HCT116 (cell line): ENCODE measurements around the gene AP1G1. TPM values are rescaled to one million over a fixed set of nuclear protein-coding genes. Genes with fewer than 3 reads are reported as not detected.

Experiments used
- ATAC-seq: fragments of 200-7000 bp; cut with Tn5 transposase; 2 replicates; pipeline ENCODE4 v1.9.1; 2020; ENCODE audit warnings: mild to moderate bottlenecking, moderate library complexity
- BruUV-seq: library from RNA; stranded (reverse); fragments of 400-500 nt; replicated peaks from 2 replicates; lab custom pipeline; 2021; lab: Mats Ljungman, UMichigan
- CTCF ChIA-PET: fragments of 300-600 bp; sonication (Branson Sonifier 250); formaldehyde crosslinking; loops from one replicate; lab custom pipeline; 2021; ENCODE audit warnings: antibody characterized with exemption; lab: Charles Lee
- POLR2A ChIA-PET: fragments of 300-600, 350-600 bp; sonication (Branson Sonifier 250); formaldehyde crosslinking; loops from one replicate; lab custom pipeline; 2021; ENCODE audit warnings: antibody characterized with exemption; lab: Charles Lee
- RAD21 ChIA-PET, 2 experiments: fragments of 300-600 bp; sonication (Branson Sonifier 250); formaldehyde crosslinking; loops; one replicate each; lab custom pipeline; 2023; ENCODE audit warnings: low total read pairs in 2 of 2; ENCODE audit not compliant: uncharacterized antibody in 2 of 2, unreplicated experiment in 2 of 2, low non-redundant PET in 1 of 2; lab: Charles Lee
- DNase-seq: peaks from one replicate; pipeline ENCODE4 v3.0.0-alpha.2; 2010; ENCODE audit warnings: low read depth, low spot score
- H2AFZ ChIP-seq: fragments of 200-600 bp; shearing (Covaris generic), sonication (generic); 2 replicates; pipeline ENCODE4 v1.6.1; 2017; ENCODE audit warnings: low read depth, mixed run types, mixed read lengths, antibody characterized with exemption, low read length; ENCODE audit not compliant: poor library complexity, severe bottlenecking
- H3K27ac ChIP-seq: 2 replicates; pipeline ENCODE4 v1.5.1; 2012; ENCODE audit warnings: low read depth, low read length
- H3K27me3 ChIP-seq: fragments of 200-600 bp; sonication (generic); 2 replicates; pipeline ENCODE4 v1.6.1; 2016; ENCODE audit warnings: mixed run types, low read length, mixed read lengths; ENCODE audit not compliant: insufficient read depth
- H3K36me3 ChIP-seq, 2 experiments: fragments of 200-500 bp in 1 of 2; fragments of 200-600 bp in 1 of 2; sonication (Bioruptor generic) in 1 of 2; sonication (generic) in 1 of 2; 2 replicates each; pipeline versions ENCODE4 v1.5.1 to v1.6.1; 2014 to 2016; ENCODE audit warnings: low read length in 2 of 2, inconsistent platforms in 1 of 2, mixed read lengths in 1 of 2, mixed run types in 1 of 2; ENCODE audit not compliant: insufficient read depth in 2 of 2, control insufficient read depth in 1 of 2
- H3K4me1 ChIP-seq, 2 experiments: fragments of 200-600 bp in 1 of 2; sonication (generic) in 1 of 2; 2 replicates each; pipeline versions ENCODE4 v1.5.1 to v1.6.1; 2012 to 2017; ENCODE audit warnings: low read length in 2 of 2, inconsistent platforms in 1 of 2, mild to moderate bottlenecking in 1 of 2, mixed read lengths in 1 of 2, mixed run types in 1 of 2, moderate library complexity in 1 of 2; ENCODE audit not compliant: insufficient read depth in 2 of 2, control insufficient read depth in 1 of 2
- H3K4me2 ChIP-seq: fragments of 200-600 bp; sonication (generic); 2 replicates; pipeline ENCODE4 v1.6.1; 2017; ENCODE audit warnings: mixed run types, low read length, mixed read lengths
- H3K4me3 ChIP-seq, 2 experiments: fragments of 200-600 bp in 1 of 2; sonication (generic) in 1 of 2; replicated peaks in 1 of 2; 2 replicates each; pipeline ENCODE4 v1.5.1; 2011 to 2016; ENCODE audit warnings: low read length in 2 of 2, control low read depth in 1 of 2, low read depth in 1 of 2, mild to moderate bottlenecking in 1 of 2, mixed read lengths in 1 of 2, mixed run types in 1 of 2
- H3K79me2 ChIP-seq: fragments of 200-600 bp; sonication (generic); 2 replicates; pipeline ENCODE4 v1.6.1; 2017; ENCODE audit warnings: mild to moderate bottlenecking, mixed run types, low read length, moderate library complexity, mixed read lengths; ENCODE audit not compliant: insufficient read depth
- H3K9ac ChIP-seq: fragments of 200-600 bp; sonication (generic); 2 replicates; pipeline ENCODE4 v1.6.1; 2016; ENCODE audit warnings: low read length, mixed read lengths
- H3K9me2 ChIP-seq: fragments of 200-600 bp; sonication (generic), shearing (Covaris generic); 2 replicates; pipeline ENCODE4 v1.6.1; 2017; ENCODE audit warnings: mixed run types, mild to moderate bottlenecking, moderate library complexity; ENCODE audit not compliant: insufficient read depth
- H3K9me3 ChIP-seq, 2 experiments: fragments of 200-500 bp in 1 of 2; fragments of 200-600 bp in 1 of 2; sonication (Bioruptor generic) in 1 of 2; sonication (generic) in 1 of 2; 2 replicates each; pipeline ENCODE4 v1.6.1; 2014 to 2017; ENCODE audit warnings: low read length in 2 of 2, mixed read lengths in 2 of 2, inconsistent platforms in 1 of 2, low read depth in 1 of 2, mild to moderate bottlenecking in 1 of 2, mixed run types in 1 of 2, moderate library complexity in 1 of 2; ENCODE audit not compliant: control insufficient read depth in 1 of 2, insufficient read depth in 1 of 2
- H4K20me1 ChIP-seq: fragments of 200-600 bp; sonication (generic), shearing (Covaris generic); 2 replicates; pipeline ENCODE4 v1.6.1; 2017; ENCODE audit warnings: mixed run types, mild to moderate bottlenecking, moderate library complexity; ENCODE audit not compliant: insufficient read depth
- CTCF ChIP-seq, 3 experiments: fragments of 200-600 bp in 1 of 3; sonication (generic) in 1 of 3; IDR thresholded peaks in 2 of 3; conservative IDR thresholded peaks in 1 of 3; 2 replicates each; pipeline ENCODE4 v1.5.1; 2012 to 2017; ENCODE audit warnings: low read depth in 2 of 3, low read length in 2 of 3, antibody characterized with exemption in 1 of 3, borderline replicate concordance in 1 of 3, control low read depth in 1 of 3, mild to moderate bottlenecking in 1 of 3, mixed read lengths in 1 of 3, mixed run types in 1 of 3, moderate library complexity in 1 of 3; ENCODE audit not compliant: insufficient read depth in 1 of 3
- ELF1 ChIP-seq: IDR thresholded peaks from 2 replicates; pipeline ENCODE4 v1.6.1; 2012; ENCODE audit warnings: low read depth, borderline replicate concordance
- FOSL1 ChIP-seq: IDR thresholded peaks from 2 replicates; pipeline ENCODE4 v1.6.1; 2012; ENCODE audit warnings: low read depth
- RAD21 ChIP-seq: IDR thresholded peaks from 2 replicates; pipeline ENCODE4 v1.6.1; 2012; ENCODE audit warnings: low read depth, mild to moderate bottlenecking
- SP1 ChIP-seq: IDR thresholded peaks from 2 replicates; pipeline ENCODE4 v1.6.1; 2012; ENCODE audit warnings: low read depth
- intact Hi-C: fragments of 100-400 bp; cut with micrococcal nuclease; formaldehyde crosslinking; loops from 2 replicates; pipeline ENCODE4 v1.10.0; 2022
- total RNA-seq: library from RNA; stranded (reverse); gene quantifications from one replicate; pipeline ENCODE4 v1.2.1, GENCODE V29; 2021; ENCODE audit not compliant: unreplicated experiment

AP1G1 gene
- total RNA-seq, 1 experiment from 2014 or later = 70.2 TPM

GRCh38 chr16:71746442-71747046 is 62.1 kb downstream of the AP1G1 start:
- peak; percentile 70 for TF ChIP-seq RAD21
- TF ChIP-seq CTCF (IDR thresholded peaks at IDR 0.05 in 2 of 3, conservative IDR thresholded peaks at IDR 0.05 in 1 of 3; ENCODE audit: borderline replicate concordance in 1 of 3, insufficient read depth in 1 of 3, low read depth in 2 of 3, low read length in 2 of 3) = peak; percentile 69 to 87 (median 79); a peak in 5 of 6 replicates
- TF ChIP-seq SP1 = no peak
- TF ChIP-seq FOSL1 = no peak
- no peak for TF ChIP-seq ELF1
- Histone ChIP-seq H3K9ac (no peak overlapping the region), H3K27me3 (no peaks in the 10 kb centered on the region), H3K79me2 (0 out of 2 replicates have a peak, but pooled peaks cover 2% of the 10 kb centered on the region), H3K36me3 (peaks cover 18 to 44% of the 10 kb centered on the region in 2 experiments), H3K4me2 (no peak overlapping the region), H3K4me3 (no peak overlapping the region), H3K27ac (no peak overlapping the region), H2AFZ (no peak overlapping the region), H3K9me2 (no peaks in the 10 kb centered on the region), H3K4me1 (no peaks in the 10 kb centered on the region), H4K20me1 (no peaks in the 10 kb centered on the region), H3K9me3 (no peaks in the 10 kb centered on the region)
- ATAC-seq (peak; percentile 61; the same call in 1 of the 2 replicates), DNase-seq (peak; percentile 26)
- RAD21 ChIA-PET = no interaction called here
- intact Hi-C loops = loop anchor here (1.0 kb wide), 2 partner anchors 181 to 215 kb away; no protein-coding TSS in a partner anchor
- POLR2A ChIA-PET = no interaction called here
- CTCF ChIA-PET = no interaction called here
- no TSS peak for BruUV-seq

GRCh38 chr16:71738855-71739254 is 69.8 kb downstream of the AP1G1 start:
- no peak for ATAC-seq

More at GRCh38 chr16:71738855-71739254, 69.8 kb downstream of the AP1G1 start:
- Histone ChIP-seq H3K4me2 (no peak overlapping the region), H3K4me1 (no peaks in the 10 kb centered on the region), H3K27ac (no peak overlapping the region), H3K79me2 (no peaks in the 10 kb centered on the region), H3K9me3 (no peaks in the 10 kb centered on the region), H3K9ac (no peak overlapping the region), H3K36me3 (peaks cover 15 to 29% of the 10 kb centered on the region in 2 experiments), H3K27me3 (no peaks in the 10 kb centered on the region), H3K9me2 (no peaks in the 10 kb centered on the region), H4K20me1 (no peaks in the 10 kb centered on the region), H3K4me3 (no peak overlapping the region), H2AFZ (no peak overlapping the region)
- DNase-seq = no peak
- TF ChIP-seq CTCF (IDR thresholded peaks at IDR 0.05 in 2 of 3, conservative IDR thresholded peaks at IDR 0.05 in 1 of 3; ENCODE audit: borderline replicate concordance in 1 of 3, insufficient read depth in 1 of 3, low read depth in 2 of 3, low read length in 2 of 3) = no peak
- POLR2A ChIA-PET = no interaction called here
- BruUV-seq = no TSS peak
- RAD21 ChIA-PET = no interaction called here
- intact Hi-C loops = no loop called here
- CTCF ChIA-PET = interaction anchor here (1.3 kb wide), 1 partner anchor 10 kb away, joined by 3 read pairs; no protein-coding TSS in a partner anchor
